Tibial nerve (tissue), 3 donors: ENCODE measurements around the gene DDX27.

Experiments used
- CTCF ChIP-seq, 5 experiments: fragments of 200-600 bp in 3 of 5; fragments of 450-650 bp in 2 of 5; sonication (generic) in 3 of 5; IDR thresholded peaks; one replicate each; pipeline ENCODE4 v1.5.1; 2016 to 2019; ENCODE audit warnings: antibody characterized with exemption in 5 of 5, mild to moderate bottlenecking in 3 of 5, moderate library complexity in 2 of 5
- POLR2A ChIP-seq, 2 donors: fragments of 450-650 bp; IDR thresholded peaks; one replicate each; pipeline ENCODE4 v1.6.1; 2017; ENCODE audit warnings: antibody characterized with exemption in 2 of 2, mild to moderate bottlenecking in 2 of 2, moderate library complexity in 2 of 2

- TF ChIP-seq CTCF (IDR thresholded peaks at IDR 0.05) (no peak), POLR2A (IDR thresholded peaks at IDR 0.05) (no peak)
Observed at GRCh38 chr20:49276961-49277785, 58.0 kb downstream of the DDX27 start.
